22Rv1 (cell line): ENCODE data around the gene MRPS10.

Experiments used
- CTCF ChIP-seq: fragments of 450-650 bp; IDR thresholded peaks from 2 replicates; pipeline ENCODE4 v1.5.1; 2017; ENCODE audit warnings: mild to moderate bottlenecking
- ZFX ChIP-seq: fragments of 450-650 bp; IDR thresholded peaks from 2 replicates; pipeline ENCODE4 v1.6.1; 2017; ENCODE audit warnings: antibody characterized with exemption, borderline replicate concordance

- no peak for TF ChIP-seq CTCF
- TF ChIP-seq ZFX = no peak
These were observed 46.6 kb upstream of the MRPS10 start for GRCh38 chr6:42264162-42264851.
